Gastroesophageal sphincter (tissue), 4 donors: ENCODE measurements around the gene SNCB. TPM values are rescaled to one million over a fixed set of nuclear protein-coding genes. Genes with fewer than 3 reads are reported as not detected.

Experiments
- ATAC-seq: fragments of 150-250 bp; one replicate; pipeline ENCODE4 v1.9.1; 2016; ENCODE audit warnings: mild to moderate bottlenecking, moderate library complexity
- H3K27ac ChIP-seq, 4 donors: fragments of 200-600 bp; sonication (generic) in 3 of 4; 1 replicate in 3 of 4; 2 replicates in 1 of 4; pipeline ENCODE4 v1.5.1; 2016 to 2019
- H3K27me3 ChIP-seq: fragments of 200-600 bp; sonication (generic); one replicate; pipeline ENCODE4 v1.5.1; 2019
- H3K36me3 ChIP-seq, 2 donors: fragments of 200-600 bp; sonication (generic); one replicate each; pipeline ENCODE4 v1.5.1; 2019; ENCODE audit warnings: control low read depth in 1 of 2
- H3K4me1 ChIP-seq, 3 donors: fragments of 200-600 bp; sonication (generic); 1 replicate in 2 of 3; 2 replicates in 1 of 3; pipeline ENCODE4 v1.5.1; 2016 to 2019; ENCODE audit warnings: control low read depth in 2 of 3
- H3K4me3 ChIP-seq, 2 donors: fragments of 200-600 bp; sonication (generic); one replicate each; pipeline ENCODE4 v1.5.1; 2019; ENCODE audit warnings: mild to moderate bottlenecking in 1 of 2, moderate library complexity in 1 of 2
- H3K9me3 ChIP-seq, 3 donors: fragments of 200-600 bp; sonication (generic); one replicate each; pipeline ENCODE4 v1.5.1; 2017 to 2019; ENCODE audit warnings: control low read depth in 2 of 3
- EP300 ChIP-seq: sonication (generic); formaldehyde crosslinking; IDR thresholded peaks from one replicate; pipeline ENCODE4 v1.6.1; 2017; ENCODE audit warnings: antibody characterized with exemption, mild to moderate bottlenecking
- POLR2A ChIP-seq, 2 donors: fragments of 450-650 bp; IDR thresholded peaks; one replicate each; pipeline ENCODE4 v1.6.1; 2017; ENCODE audit warnings: antibody characterized with exemption in 2 of 2, mild to moderate bottlenecking in 2 of 2, moderate library complexity in 1 of 2
- POLR2AphosphoS5 ChIP-seq: sonication (generic); formaldehyde crosslinking; IDR thresholded peaks from one replicate; pipeline ENCODE4 v1.6.1; 2017; ENCODE audit warnings: antibody characterized with exemption
- WGBS, 2 donors: methylation state at CpG; one replicate each; pipeline ENCODE4 v1.1.5; 2018; ENCODE audit warnings: low coverage in 1 of 2; 5-methylcytosine and 5-hydroxymethylcytosine counted together
- total RNA-seq, 4 donors: library from RNA; depleted of rRNA; stranded (reverse); fragments of >200 nt; gene quantifications; one replicate each; pipeline ENCODE4 v1.1.0, GENCODE V29; 2016
- TF ChIP-seq, protein P1 (sequence below), 4 experiments: fragments of 200-600 bp in 2 of 4; fragments of 450-650 bp in 2 of 4; sonication (generic) in 1 of 4; IDR thresholded peaks; one replicate each; pipeline ENCODE4 v1.5.1; 2017 to 2019; ENCODE audit warnings: antibody characterized with exemption in 4 of 4, mild to moderate bottlenecking in 2 of 4, moderate library complexity in 2 of 4

Gene SNCB
- total RNA-seq, 4 donors from 2014 or later = not detected

DNA sequence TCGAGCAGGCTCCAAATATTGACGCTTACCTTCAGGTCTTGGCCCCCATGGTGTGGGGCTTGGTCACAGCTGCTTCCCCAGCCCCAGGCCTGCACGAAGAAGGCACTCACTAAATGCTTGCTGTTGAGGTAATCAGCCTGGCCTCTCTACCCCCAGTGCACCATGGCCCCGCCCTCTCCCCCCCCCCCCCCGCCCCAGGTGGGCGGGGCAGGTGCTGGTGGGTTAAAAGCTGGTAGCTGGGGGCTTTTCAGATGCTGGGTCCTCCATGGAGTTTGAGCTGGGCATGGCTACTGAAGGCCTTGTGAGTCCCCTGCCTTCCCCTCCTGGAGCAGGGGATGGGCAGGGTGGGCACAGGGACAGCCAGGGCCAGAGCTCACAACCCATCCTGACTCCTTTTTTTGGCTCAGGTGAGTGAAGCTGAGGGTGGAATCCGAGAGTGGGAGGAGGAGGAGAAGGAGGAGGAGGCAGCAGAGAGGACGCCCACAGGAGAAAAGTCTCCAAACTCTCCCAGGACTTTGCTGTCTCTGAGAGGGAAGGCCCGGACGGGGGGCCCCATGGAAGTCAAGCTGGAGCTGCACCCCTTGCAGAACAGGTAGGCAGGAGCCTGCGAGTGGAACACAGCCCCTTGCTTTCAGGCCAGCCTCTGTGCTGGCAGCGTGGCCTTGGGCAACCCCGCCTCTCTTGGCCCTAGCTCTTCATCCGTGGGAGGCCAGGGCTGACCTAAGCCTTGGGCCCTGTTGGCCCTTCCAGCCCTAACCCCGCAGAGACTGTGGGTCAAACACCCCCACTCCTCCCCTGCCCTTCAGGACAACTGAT lies 12.5 kb upstream of the SNCB start:
- Histone ChIP-seq H3K36me3 (no peaks in the 10 kb centered on the region), H3K27me3 (peaks cover 8% of the 10 kb centered on the region), H3K4me1 (peaks cover 0 to 14% (median 1%) of the 10 kb centered on the region in 3 donors), H3K27ac (no peak overlapping the region), H3K4me3 (no peak overlapping the region), H3K9me3 (no peaks in the 10 kb centered on the region)
- no peak for ATAC-seq
- TF ChIP-seq EP300 (no peak), POLR2AphosphoS5 (no peak)
- 53 to 55% methylated on average over 5 to 6 of the region's 15 CpGs for WGBS, 2 donors

DNA sequence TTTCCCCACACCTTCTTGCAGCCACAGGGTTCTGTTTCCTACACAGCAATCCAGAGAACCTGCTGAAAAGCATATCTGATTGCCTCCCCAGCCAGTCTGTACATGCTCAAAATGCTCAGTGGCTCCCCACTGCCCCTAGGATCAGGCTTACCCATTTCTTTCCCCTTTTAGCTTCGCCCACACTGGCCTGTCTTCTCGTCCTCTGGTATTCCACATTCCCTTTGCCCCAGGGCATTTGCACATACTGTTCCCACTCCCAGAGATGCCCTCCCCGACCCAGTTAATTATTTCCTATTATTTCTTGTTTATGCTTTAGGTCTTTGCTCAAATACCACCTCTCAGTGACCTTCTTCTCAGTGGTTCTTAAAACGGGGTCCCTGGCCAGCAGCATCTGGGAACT lies 10.3 kb upstream of the SNCB start:
- Histone ChIP-seq H3K9me3 (no peaks in the 10 kb centered on the region), H3K36me3 (no peaks in the 10 kb centered on the region), H3K27me3 (peaks cover 8% of the 10 kb centered on the region), H3K27ac (no peak overlapping the region), H3K4me1 (no peaks in the 10 kb centered on the region), H3K4me3 (no peak overlapping the region)
- no peak for ATAC-seq
- 77 to 83% methylated on average over 2 to 3 of the region's 4 CpGs for WGBS, 2 donors
- TF ChIP-seq, protein P1, sequence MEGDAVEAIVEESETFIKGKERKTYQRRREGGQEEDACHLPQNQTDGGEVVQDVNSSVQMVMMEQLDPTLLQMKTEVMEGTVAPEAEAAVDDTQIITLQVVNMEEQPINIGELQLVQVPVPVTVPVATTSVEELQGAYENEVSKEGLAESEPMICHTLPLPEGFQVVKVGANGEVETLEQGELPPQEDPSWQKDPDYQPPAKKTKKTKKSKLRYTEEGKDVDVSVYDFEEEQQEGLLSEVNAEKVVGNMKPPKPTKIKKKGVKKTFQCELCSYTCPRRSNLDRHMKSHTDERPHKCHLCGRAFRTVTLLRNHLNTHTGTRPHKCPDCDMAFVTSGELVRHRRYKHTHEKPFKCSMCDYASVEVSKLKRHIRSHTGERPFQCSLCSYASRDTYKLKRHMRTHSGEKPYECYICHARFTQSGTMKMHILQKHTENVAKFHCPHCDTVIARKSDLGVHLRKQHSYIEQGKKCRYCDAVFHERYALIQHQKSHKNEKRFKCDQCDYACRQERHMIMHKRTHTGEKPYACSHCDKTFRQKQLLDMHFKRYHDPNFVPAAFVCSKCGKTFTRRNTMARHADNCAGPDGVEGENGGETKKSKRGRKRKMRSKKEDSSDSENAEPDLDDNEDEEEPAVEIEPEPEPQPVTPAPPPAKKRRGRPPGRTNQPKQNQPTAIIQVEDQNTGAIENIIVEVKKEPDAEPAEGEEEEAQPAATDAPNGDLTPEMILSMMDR (IDR thresholded peaks at IDR 0.05) = no peak
- TF ChIP-seq EP300 (no peak), POLR2A (IDR thresholded peaks at IDR 0.05) (no peak), POLR2AphosphoS5 (no peak)

DNA sequence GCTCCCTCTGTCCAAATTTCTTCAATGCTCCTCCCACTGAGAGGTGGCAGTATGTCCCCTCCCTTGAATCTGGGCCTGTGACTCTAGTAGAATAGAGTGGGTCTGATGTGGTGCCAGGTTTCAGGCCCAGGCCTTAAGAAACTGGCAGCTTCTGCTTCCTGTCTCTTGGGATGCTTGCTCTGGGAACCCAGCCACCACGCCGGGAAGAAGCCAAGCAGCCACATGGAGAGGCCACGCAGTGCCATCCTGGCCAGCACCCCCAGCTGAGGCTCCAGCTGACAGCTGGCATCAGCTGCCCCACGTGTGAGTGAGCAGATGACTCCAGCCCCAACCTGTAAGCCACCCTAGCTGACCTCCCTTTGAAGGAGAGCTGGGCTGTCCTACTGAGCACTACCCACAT lies 9.6 kb upstream of the SNCB start:
- Histone ChIP-seq H3K9me3 (no peaks in the 10 kb centered on the region), H3K27ac (no peak overlapping the region), H3K27me3 (peaks cover 13% of the 10 kb centered on the region), H3K4me3 (no peak overlapping the region), H3K4me1 (no peaks in the 10 kb centered on the region), H3K36me3 (no peaks in the 10 kb centered on the region)
- 64% methylated on average over 3 of the region's 4 CpGs; no CpG with 5 or more reads in 1 of the 2 donors for WGBS, 2 donors
- TF ChIP-seq POLR2A (IDR thresholded peaks at IDR 0.05) (no peak), EP300 (no peak), POLR2AphosphoS5 (no peak)
- TF ChIP-seq, protein P1 (IDR thresholded peaks at IDR 0.05) = no peak
- no peak for ATAC-seq

DNA sequence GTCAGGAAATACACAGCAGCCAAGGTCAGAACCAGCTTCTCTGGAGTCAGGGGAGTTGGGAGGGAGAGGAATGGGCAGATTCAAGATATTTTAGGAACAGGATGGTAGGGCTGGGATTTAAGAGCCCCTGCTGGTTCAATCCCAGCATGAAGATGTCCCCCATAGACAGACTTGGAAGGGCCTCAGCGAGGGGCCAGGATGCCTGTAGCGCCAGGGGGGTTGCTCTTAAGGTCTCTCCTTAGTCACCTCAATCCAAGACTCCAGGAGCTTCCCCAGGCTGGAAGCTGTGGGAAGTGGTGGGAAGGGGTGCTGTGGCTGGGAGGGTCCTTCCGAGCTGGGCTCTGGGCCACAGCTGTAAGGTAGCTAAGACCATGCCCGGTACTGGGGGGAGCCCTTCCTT lies 8.9 kb upstream of the SNCB start:
- H3K9me3 ChIP-seq = no peaks in the 10 kb centered on the region
- no peaks in the 10 kb centered on the region for H3K4me1 ChIP-seq
- no peak for ATAC-seq
- H3K27ac ChIP-seq = no peak overlapping the region
- 33% methylated on average over 1 of the region's 4 CpGs; no CpG with 5 or more reads in 1 of the 2 donors for WGBS, 2 donors
- no peak overlapping the region for H3K4me3 ChIP-seq
- peaks cover 19% of the 10 kb centered on the region for H3K27me3 ChIP-seq
- no peaks in the 10 kb centered on the region for H3K36me3 ChIP-seq
- TF ChIP-seq POLR2A (IDR thresholded peaks at IDR 0.05) = no peak
- TF ChIP-seq, protein P1 (IDR thresholded peaks at IDR 0.05) = no peak
- no peak for TF ChIP-seq EP300
- TF ChIP-seq POLR2AphosphoS5 = no peak

DNA sequence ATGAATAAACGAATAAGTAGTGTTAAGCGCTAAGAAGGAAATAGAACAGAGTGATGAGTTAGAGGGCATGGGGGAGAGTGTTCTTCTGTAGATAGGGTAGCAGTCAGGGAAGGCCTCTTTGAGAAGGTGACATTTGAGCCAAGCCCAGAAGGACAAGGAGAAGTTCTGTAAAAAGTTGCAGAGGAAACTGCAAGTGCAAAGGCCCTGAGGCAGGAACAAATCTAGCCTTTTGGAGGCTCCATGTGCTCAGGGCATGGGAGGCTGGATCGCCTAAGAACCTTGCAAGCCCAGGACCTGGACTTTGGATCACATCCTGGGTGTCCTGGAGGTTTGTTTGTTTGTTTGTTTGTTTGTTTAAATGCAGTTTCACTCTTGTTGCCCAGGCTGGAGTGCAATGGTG lies 8.1 kb upstream of the SNCB start:
- Histone ChIP-seq H3K27ac (no peak overlapping the region), H3K4me3 (no peak overlapping the region), H3K36me3 (no peaks in the 10 kb centered on the region), H3K27me3 (peaks cover 26% of the 10 kb centered on the region), H3K9me3 (no peaks in the 10 kb centered on the region), H3K4me1 (no peaks in the 10 kb centered on the region)
- TF ChIP-seq POLR2A (IDR thresholded peaks at IDR 0.05) = no peak
- TF ChIP-seq EP300 = no peak
- ATAC-seq = no peak
- WGBS, 2 donors = 96 to 100% methylated on average over 1 to 3 of the region's 3 CpGs

DNA sequence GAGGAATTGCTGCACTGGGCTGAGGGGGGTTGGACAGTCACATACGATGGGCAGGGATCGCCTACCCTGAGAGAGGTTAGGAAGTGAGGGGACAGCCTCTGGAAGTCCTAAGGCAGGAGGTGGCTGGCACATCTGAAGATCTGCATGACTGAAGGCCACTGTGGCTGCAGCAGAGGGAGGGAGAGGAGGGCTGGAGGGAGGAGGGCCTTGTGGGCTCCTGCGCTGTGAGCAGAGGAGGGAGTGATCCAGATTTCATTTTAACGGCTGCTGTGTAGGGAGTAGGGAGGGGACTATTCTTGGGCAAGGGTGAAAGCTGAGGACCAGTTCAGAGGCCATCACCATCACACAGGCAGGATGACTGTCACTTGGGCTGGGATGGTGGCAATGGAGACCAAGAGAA lies 7.2 kb upstream of the SNCB start:
- 38 to 48% methylated on average over 3 to 4 of the region's 4 CpGs for WGBS, 2 donors
- TF ChIP-seq POLR2AphosphoS5 (no peak), EP300 (no peak), POLR2A (IDR thresholded peaks at IDR 0.05) (no peak)
- TF ChIP-seq, protein P1 (IDR thresholded peaks at IDR 0.05) = no peak
- Histone ChIP-seq H3K27ac (no peak overlapping the region), H3K36me3 (no peaks in the 10 kb centered on the region), H3K9me3 (no peaks in the 10 kb centered on the region), H3K4me3 (no peak overlapping the region), H3K27me3 (peaks cover 28% of the 10 kb centered on the region), H3K4me1 (no peaks in the 10 kb centered on the region)
- no peak for ATAC-seq
